Activated B cell treated with CpG ODN at 0.5 μM for 24 hours (primary cell): ENCODE measurements around the gene PRPF8. TPM values are rescaled to one million over a fixed set of nuclear protein-coding genes. Genes with fewer than 3 reads are reported as not detected.
"Not testable (repeated sequence)": the region's sequence is repeated elsewhere in the genome, so short reads cannot be mapped to it uniquely, and the experiment has no call there.

Experiments used
- ATAC-seq: fragments of 200-7000 bp; cut with Tn5 transposase; one replicate; pipeline ENCODE4 v1.10.0; 2021; ENCODE audit warnings: low read depth, mild to moderate bottlenecking, moderate library complexity
- CTCF ChIA-PET: fragments of 350-600 bp; sonication (Branson Sonifier 250); formaldehyde crosslinking; loops from one replicate; lab custom pipeline; 2021; ENCODE audit warnings: antibody characterized with exemption; lab: Charles Lee
- POLR2A ChIA-PET: fragments of 350-600 bp; sonication (Branson Sonifier 250); formaldehyde crosslinking; loops from one replicate; lab custom pipeline; 2021; ENCODE audit warnings: antibody characterized with exemption; lab: Charles Lee
- DNase-seq: peaks from one replicate; pipeline ENCODE4 v3.0.0; 2022
- H3K27ac Mint-ChIP-seq: one replicate; pipeline ENCODE4 v1.8.0; 2020; ENCODE audit warnings: mixed read lengths
- H3K27me3 Mint-ChIP-seq: one replicate; pipeline ENCODE4 v1.8.0; 2021; ENCODE audit warnings: mixed read lengths
- H3K36me3 Mint-ChIP-seq: one replicate; pipeline ENCODE4 v1.8.0; 2021; ENCODE audit warnings: low read depth, mixed read lengths
- H3K4me1 Mint-ChIP-seq: one replicate; pipeline ENCODE4 v1.8.0; 2021; ENCODE audit warnings: mixed read lengths
- H3K4me3 Mint-ChIP-seq: one replicate; pipeline ENCODE4 v1.8.0; 2020; ENCODE audit warnings: mild to moderate bottlenecking, mixed read lengths
- H3K9me3 Mint-ChIP-seq: one replicate; pipeline ENCODE4 v1.8.0; 2020; ENCODE audit warnings: mixed read lengths
- intact Hi-C: fragments of 100-400 bp; cut with micrococcal nuclease; formaldehyde crosslinking; loops from one replicate; pipeline ENCODE4 v1.15.1; 2024
- total RNA-seq: library from RNA; stranded (reverse); gene quantifications from 2 replicates; pipeline ENCODE4 v1.2.3, GENCODE V29; 2022
- TF ChIP-seq, protein P1 (sequence below): fragments of 200-600 bp; IDR thresholded peaks from one replicate; pipeline ENCODE4 v1.8.0; 2022; ENCODE audit warnings: antibody characterized with exemption, mild to moderate bottlenecking

The PRPF8 gene
- total RNA-seq, 1 donor from 2014 or later, result 442 TPM

DNA sequence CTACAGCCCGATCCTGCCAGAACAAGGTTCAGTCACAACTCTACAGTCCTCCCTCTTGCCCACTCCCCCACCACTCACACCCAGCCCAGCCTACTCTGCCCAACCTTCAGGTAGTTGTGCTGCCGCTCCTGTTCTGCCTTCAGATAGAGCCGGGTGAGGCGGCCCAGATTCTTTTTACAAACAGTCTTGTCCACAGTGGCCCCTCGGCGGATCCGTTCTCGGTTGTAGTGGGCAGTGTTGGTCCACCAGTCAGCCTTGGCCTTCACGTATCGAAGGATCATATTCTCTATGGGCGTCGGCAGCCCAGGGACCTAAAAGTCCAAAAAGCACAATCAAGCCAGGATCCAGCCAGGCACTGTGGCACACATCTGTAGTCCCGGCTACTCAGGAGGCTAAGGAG lies 8.3 kb downstream of the PRPF8 start:
- no peak overlapping the region for H3K27ac Mint-ChIP-seq
- ChIA-PET CTCF (no interaction called here), POLR2A (interaction anchor here (0.6 kb wide), 1 partner anchor 323 kb away, joined by 3 read pairs; no protein-coding TSS in a partner anchor)
- intact Hi-C loops, result no loop called here
- no peak overlapping the region for H3K4me3 Mint-ChIP-seq
- ATAC-seq (no peak), DNase-seq (no peak)
- H3K36me3 Mint-ChIP-seq, result peaks cover 95% of the 10 kb centered on the region
- H3K27me3 Mint-ChIP-seq, result no peaks in the 10 kb centered on the region
- no peaks in the 10 kb centered on the region for H3K9me3 Mint-ChIP-seq
- no peaks in the 10 kb centered on the region for H3K4me1 Mint-ChIP-seq
- TF ChIP-seq, protein P1, sequence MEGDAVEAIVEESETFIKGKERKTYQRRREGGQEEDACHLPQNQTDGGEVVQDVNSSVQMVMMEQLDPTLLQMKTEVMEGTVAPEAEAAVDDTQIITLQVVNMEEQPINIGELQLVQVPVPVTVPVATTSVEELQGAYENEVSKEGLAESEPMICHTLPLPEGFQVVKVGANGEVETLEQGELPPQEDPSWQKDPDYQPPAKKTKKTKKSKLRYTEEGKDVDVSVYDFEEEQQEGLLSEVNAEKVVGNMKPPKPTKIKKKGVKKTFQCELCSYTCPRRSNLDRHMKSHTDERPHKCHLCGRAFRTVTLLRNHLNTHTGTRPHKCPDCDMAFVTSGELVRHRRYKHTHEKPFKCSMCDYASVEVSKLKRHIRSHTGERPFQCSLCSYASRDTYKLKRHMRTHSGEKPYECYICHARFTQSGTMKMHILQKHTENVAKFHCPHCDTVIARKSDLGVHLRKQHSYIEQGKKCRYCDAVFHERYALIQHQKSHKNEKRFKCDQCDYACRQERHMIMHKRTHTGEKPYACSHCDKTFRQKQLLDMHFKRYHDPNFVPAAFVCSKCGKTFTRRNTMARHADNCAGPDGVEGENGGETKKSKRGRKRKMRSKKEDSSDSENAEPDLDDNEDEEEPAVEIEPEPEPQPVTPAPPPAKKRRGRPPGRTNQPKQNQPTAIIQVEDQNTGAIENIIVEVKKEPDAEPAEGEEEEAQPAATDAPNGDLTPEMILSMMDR, result no peak

DNA sequence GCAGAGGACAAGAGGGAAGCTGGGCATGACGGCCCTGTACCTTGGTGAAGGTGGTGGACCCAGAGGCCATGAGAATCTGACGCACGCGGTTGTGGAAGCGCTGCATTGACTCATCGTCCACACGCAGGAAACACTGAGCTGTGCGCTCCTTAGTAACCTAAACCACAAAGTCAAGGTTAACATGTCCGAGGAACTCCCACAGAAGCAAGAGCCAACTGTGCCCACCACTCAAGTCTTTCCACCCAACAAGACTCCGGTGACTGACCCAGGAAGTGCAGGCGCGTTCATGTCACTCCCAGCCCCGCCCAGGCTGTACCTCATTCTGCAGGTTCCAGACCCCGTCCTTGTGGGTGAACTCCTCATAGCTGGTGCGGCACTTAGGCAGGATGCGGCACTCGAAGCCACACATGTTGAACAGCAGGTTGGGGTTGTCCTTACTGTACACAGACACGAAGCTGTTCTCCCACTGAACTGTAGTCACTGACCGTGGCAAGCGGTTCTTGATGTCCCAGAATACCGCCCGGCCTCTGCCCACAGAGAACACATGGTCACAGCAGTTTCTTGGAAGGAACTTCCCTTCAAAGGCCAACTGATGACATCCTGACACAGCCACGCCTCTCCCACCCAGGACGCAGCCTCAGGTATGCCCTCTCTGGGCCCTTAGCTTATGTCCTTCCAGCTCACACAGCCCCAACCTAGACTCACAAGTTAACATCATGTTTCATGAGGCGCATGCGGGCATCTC lies 11.5 kb downstream of the PRPF8 start:
- POLR2A ChIA-PET, result interaction anchor here (0.7 to 1.4 kb wide), 3 partner anchors 11 to 109 kb away, joined by 3 to 5 read pairs (median 3); no protein-coding TSS in a partner anchor
- Mint-ChIP-seq H3K27me3 (no peaks in the 10 kb centered on the region), H3K36me3 (peaks cover 93% of the 10 kb centered on the region), H3K27ac (no peak overlapping the region), H3K9me3 (no peaks in the 10 kb centered on the region), H3K4me3 (no peak overlapping the region), H3K4me1 (no peaks in the 10 kb centered on the region)
- CTCF ChIA-PET, result interaction anchor here (0.8 kb wide), 1 partner anchor 99 kb away, joined by 3 read pairs; no protein-coding TSS in a partner anchor
- TF ChIP-seq, protein P1, result no peak
- no peak for DNase-seq
- intact Hi-C loops, result no loop called here
- ATAC-seq, result no peak

DNA sequence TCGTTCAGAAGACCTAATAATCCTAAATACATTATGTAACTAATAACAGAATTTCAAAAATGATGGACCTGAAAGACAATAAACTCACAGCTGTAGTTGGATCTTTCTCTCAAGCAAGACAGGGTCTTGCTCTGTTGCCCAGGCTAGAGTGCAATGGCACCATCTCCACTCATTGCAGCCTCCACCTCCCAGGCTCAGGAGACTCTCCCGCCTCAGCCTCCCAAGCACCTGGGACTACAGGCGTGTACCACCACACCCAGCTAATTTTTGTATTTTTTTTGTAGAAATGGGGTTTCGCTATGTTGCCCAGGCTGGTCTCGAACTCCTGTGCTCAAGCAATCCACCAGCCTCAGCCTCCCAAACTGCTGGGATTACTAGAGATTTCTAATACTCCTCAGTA lies 20.7 kb downstream of the PRPF8 start:
- POLR2A ChIA-PET, result interaction anchor here (0.7 to 1.9 kb wide), 3 partner anchors 52 to 310 kb away, joined by 5 to 11 read pairs (median 7); no protein-coding TSS in a partner anchor
- intact Hi-C loops, result not testable (repeated sequence)

DNA sequence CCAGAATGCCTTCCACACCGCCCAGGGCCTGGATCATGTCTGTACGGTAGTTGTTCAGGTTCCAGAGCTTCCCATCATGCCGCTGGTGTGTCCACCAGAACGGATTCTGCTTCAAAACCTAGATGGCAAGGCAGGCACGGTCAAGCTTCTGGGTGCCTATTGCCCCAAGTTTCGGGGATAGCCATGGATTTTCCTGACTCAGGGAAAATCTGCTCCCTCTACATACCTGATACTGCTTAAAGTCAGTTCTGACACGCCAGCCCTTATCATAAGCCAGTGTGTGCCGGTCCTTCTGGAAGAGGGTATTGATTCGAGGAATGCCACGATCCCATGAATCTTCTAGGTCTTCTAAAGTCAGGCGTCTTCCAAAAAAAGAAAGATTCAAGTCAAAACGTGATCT lies 23.6 kb downstream of the PRPF8 start:
- TF ChIP-seq, protein P1, result no peak
- ATAC-seq (no peak), DNase-seq (no peak)
- CTCF ChIA-PET, result no interaction called here
- H3K36me3 Mint-ChIP-seq, result peaks cover 84% of the 10 kb centered on the region
- H3K4me3 Mint-ChIP-seq, result no peak overlapping the region
- H3K27ac Mint-ChIP-seq, result no peak overlapping the region
- no peaks in the 10 kb centered on the region for H3K27me3 Mint-ChIP-seq
- POLR2A ChIA-PET, result no interaction called here
- intact Hi-C loops, result no loop called here
- H3K4me1 Mint-ChIP-seq, result no peaks in the 10 kb centered on the region
- no peaks in the 10 kb centered on the region for H3K9me3 Mint-ChIP-seq

More for the DNA sequence above, 20.7 kb downstream of the PRPF8 start:
- DNase-seq, H3K4me3 Mint-ChIP-seq, H3K27me3 Mint-ChIP-seq, H3K4me1 Mint-ChIP-seq, H3K27ac Mint-ChIP-seq, ATAC-seq, H3K9me3 Mint-ChIP-seq, CTCF ChIA-PET: not testable (repeated sequence)
- H3K36me3 Mint-ChIP-seq, result peaks cover 83% of the 10 kb centered on the region

GRCh38 chr17:1658100-1658499 lies 26.6 kb downstream of the PRPF8 start:
- intact Hi-C loops, result no loop called here
- Mint-ChIP-seq H3K4me1 (no peaks in the 10 kb centered on the region), H3K27ac (peak overlapping the region; percentile 11), H3K9me3 (no peaks in the 10 kb centered on the region), H3K36me3 (peaks cover 85% of the 10 kb centered on the region), H3K4me3 (no peak overlapping the region), H3K27me3 (no peaks in the 10 kb centered on the region)
- DNase-seq (no peak), ATAC-seq (no peak)
- POLR2A ChIA-PET, result interaction anchor here (0.7 to 1.2 kb wide), 3 partner anchors 9 to 117 kb away, joined by 3 to 8 read pairs (median 7); no protein-coding TSS in a partner anchor
- TF ChIP-seq, protein P1, result no peak
- CTCF ChIA-PET, result interaction anchor here (1.1 to 1.3 kb wide), 2 partner anchors 9 to 11 kb away, joined by 3 to 6 read pairs; partner anchors contain the start of gene RILP
